ENCODE measurements around the gene SLC1A6. TPM values are rescaled to one million over a fixed set of nuclear protein-coding genes. Genes with fewer than 3 reads are reported as not detected.
"Not testable (repeated sequence)": the region's sequence is repeated elsewhere in the genome, so short reads cannot be mapped to it uniquely, and the experiment has no call there.

SLC1A6 gene
- total RNA-seq, 2 donors from 2014 or later = not detected

GRCh38 chr19:14978161-14978776 lies 1.4 kb downstream of the SLC1A6 start:
- Mint-ChIP-seq H3K27ac (no peak overlapping the region), H3K4me1 (ENCODE audit: low read depth in 2 of 2) (peaks cover 0 to 3% of the 10 kb centered on the region in 2 donors), H3K27me3 (peaks cover 23 to 29% of the 10 kb centered on the region in 2 donors), H3K4me3 (no peak overlapping the region), H3K36me3 (no peaks in the 10 kb centered on the region), H3K9me3 (no peaks in the 10 kb centered on the region)
- ATAC-seq (no peak), DNase-seq (ENCODE audit: low spot score) (no peak)

- H3K9me3 Mint-ChIP-seq = no peaks in the 10 kb centered on the region
- no peak overlapping the region for H3K27ac Mint-ChIP-seq
- peaks cover 26 to 34% of the 10 kb centered on the region in 2 donors for H3K27me3 Mint-ChIP-seq
- no peak for ATAC-seq
- no peak overlapping the region for H3K4me3 Mint-ChIP-seq
- H3K36me3 Mint-ChIP-seq = no peaks in the 10 kb centered on the region
- DNase-seq (ENCODE audit: low spot score) = no peak
- H3K4me1 Mint-ChIP-seq (ENCODE audit: low read depth in 2 of 2) = peaks cover 0 to 3% of the 10 kb centered on the region in 2 donors
These were observed 2.5 kb downstream of the SLC1A6 start for GRCh38 chr19:14977128-14977527.

GRCh38 chr19:14974488-14974887 lies 5.2 kb downstream of the SLC1A6 start:
- Mint-ChIP-seq H3K36me3 (no peaks in the 10 kb centered on the region), H3K27ac (no peak overlapping the region), H3K4me1 (ENCODE audit: low read depth in 2 of 2) (peaks cover 0 to 3% of the 10 kb centered on the region in 2 donors), H3K4me3 (no peak overlapping the region), H3K9me3 (no peaks in the 10 kb centered on the region), H3K27me3 (peaks cover 18 to 21% of the 10 kb centered on the region in 2 donors)
- ATAC-seq = no peak
- no peak for DNase-seq (ENCODE audit: low spot score)

GRCh38 chr19:14972676-14973075 lies 7.0 kb downstream of the SLC1A6 start:
- H3K36me3 Mint-ChIP-seq = no peaks in the 10 kb centered on the region
- H3K4me3 Mint-ChIP-seq = no peak overlapping the region
- DNase-seq (ENCODE audit: low spot score) (no peak), ATAC-seq (no peak)
- H3K27me3 Mint-ChIP-seq = peaks cover 7 to 20% of the 10 kb centered on the region in 2 donors
- H3K9me3 Mint-ChIP-seq = no peaks in the 10 kb centered on the region
- no peak overlapping the region for H3K27ac Mint-ChIP-seq
- no peaks in the 10 kb centered on the region for H3K4me1 Mint-ChIP-seq (ENCODE audit: low read depth in 2 of 2)

GRCh38 chr19:14971474-14971873 lies 8.2 kb downstream of the SLC1A6 start:
- Mint-ChIP-seq H3K27ac (no peak overlapping the region), H3K9me3 (no peaks in the 10 kb centered on the region), H3K4me3 (no peak overlapping the region), H3K4me1 (ENCODE audit: low read depth in 2 of 2) (no peaks in the 10 kb centered on the region), H3K27me3 (peaks cover 9 to 20% of the 10 kb centered on the region in 2 donors), H3K36me3 (no peaks in the 10 kb centered on the region)
- ATAC-seq (no peak), DNase-seq (ENCODE audit: low spot score) (no peak)

- H3K27me3 Mint-ChIP-seq = peaks cover 11 to 20% of the 10 kb centered on the region in 2 donors
- no peak for DNase-seq (ENCODE audit: low spot score)
- no peak overlapping the region for H3K4me3 Mint-ChIP-seq
- ATAC-seq = no peak
- no peaks in the 10 kb centered on the region for H3K36me3 Mint-ChIP-seq
- H3K27ac Mint-ChIP-seq = no peak overlapping the region
- no peaks in the 10 kb centered on the region for H3K4me1 Mint-ChIP-seq (ENCODE audit: low read depth in 2 of 2)
- no peaks in the 10 kb centered on the region for H3K9me3 Mint-ChIP-seq
These were observed 11.4 kb downstream of the SLC1A6 start for GRCh38 chr19:14968247-14968646.

GRCh38 chr19:14961956-14962685 lies 17.5 kb downstream of the SLC1A6 start:
- Mint-ChIP-seq H3K36me3 (no peaks in the 10 kb centered on the region), H3K4me3 (no peak overlapping the region), H3K27ac (no peak overlapping the region), H3K27me3 (peaks cover 4 to 9% of the 10 kb centered on the region in 2 donors), H3K9me3 (peaks cover 9% of the 10 kb centered on the region), H3K4me1 (ENCODE audit: low read depth in 2 of 2) (no peaks in the 10 kb centered on the region)
- ATAC-seq (no peak), DNase-seq (ENCODE audit: low spot score) (no peak)

GRCh38 chr19:14959263-14959662 lies 20.4 kb downstream of the SLC1A6 start:
- ATAC-seq (no peak), DNase-seq (ENCODE audit: low spot score) (no peak)
- Mint-ChIP-seq H3K4me3 (no peak overlapping the region), H3K27me3 (peaks cover 8 to 15% of the 10 kb centered on the region in 2 donors), H3K36me3 (no peaks in the 10 kb centered on the region), H3K4me1 (ENCODE audit: low read depth in 2 of 2) (no peaks in the 10 kb centered on the region), H3K27ac (no peak overlapping the region), H3K9me3 (peaks cover 12% of the 10 kb centered on the region)

- H3K9me3 Mint-ChIP-seq = peaks cover 12% of the 10 kb centered on the region
- H3K27ac Mint-ChIP-seq = no peak overlapping the region
- H3K36me3 Mint-ChIP-seq = no peaks in the 10 kb centered on the region
- H3K4me3 Mint-ChIP-seq = no peak overlapping the region
- ATAC-seq = no peak
- H3K4me1 Mint-ChIP-seq (ENCODE audit: low read depth in 2 of 2) = no peaks in the 10 kb centered on the region
- H3K27me3 Mint-ChIP-seq = peaks cover 8 to 13% of the 10 kb centered on the region in 2 donors
- no peak for DNase-seq (ENCODE audit: low spot score)
These were observed 22.2 kb downstream of the SLC1A6 start for GRCh38 chr19:14957464-14957863.

- H3K27ac Mint-ChIP-seq = no peak overlapping the region
- H3K4me1 Mint-ChIP-seq (ENCODE audit: low read depth in 2 of 2) = no peaks in the 10 kb centered on the region
- DNase-seq (ENCODE audit: low spot score) (no peak), ATAC-seq (no peak)
- no peak overlapping the region for H3K4me3 Mint-ChIP-seq
- peaks cover 8% of the 10 kb centered on the region for H3K9me3 Mint-ChIP-seq
- H3K27me3 Mint-ChIP-seq = peaks cover 8 to 10% of the 10 kb centered on the region in 2 donors
- H3K36me3 Mint-ChIP-seq = no peaks in the 10 kb centered on the region
These were observed 25.5 kb downstream of the SLC1A6 start for GRCh38 chr19:14954071-14954655.

- peaks cover 8 to 10% of the 10 kb centered on the region in 2 donors for H3K27me3 Mint-ChIP-seq
- H3K4me3 Mint-ChIP-seq = no peak overlapping the region
- no peak overlapping the region for H3K27ac Mint-ChIP-seq
- no peak for DNase-seq (ENCODE audit: low spot score)
- ATAC-seq = no peak
- peaks cover 7% of the 10 kb centered on the region for H3K9me3 Mint-ChIP-seq
- no peaks in the 10 kb centered on the region for H3K36me3 Mint-ChIP-seq
- H3K4me1 Mint-ChIP-seq (ENCODE audit: low read depth in 2 of 2) = no peaks in the 10 kb centered on the region
These were observed 26.9 kb downstream of the SLC1A6 start for GRCh38 chr19:14952767-14953166.

GRCh38 chr19:14950421-14950820 lies 29.2 kb downstream of the SLC1A6 start:
- H3K4me3 Mint-ChIP-seq = no peak overlapping the region
- DNase-seq (ENCODE audit: low spot score) = no peak
- H3K36me3 Mint-ChIP-seq = no peaks in the 10 kb centered on the region
- ATAC-seq = no peak
- H3K27me3 Mint-ChIP-seq = peaks cover 3 to 10% of the 10 kb centered on the region in 2 donors
- no peaks in the 10 kb centered on the region for H3K4me1 Mint-ChIP-seq (ENCODE audit: low read depth in 2 of 2)
- no peaks in the 10 kb centered on the region for H3K9me3 Mint-ChIP-seq
- no peak overlapping the region for H3K27ac Mint-ChIP-seq

- Mint-ChIP-seq H3K27ac (no peak overlapping the region), H3K9me3 (no peaks in the 10 kb centered on the region), H3K36me3 (no peaks in the 10 kb centered on the region), H3K4me3 (no peak overlapping the region), H3K27me3 (peaks cover 3 to 10% of the 10 kb centered on the region in 2 donors), H3K4me1 (ENCODE audit: low read depth in 2 of 2) (no peaks in the 10 kb centered on the region)
- DNase-seq (ENCODE audit: low spot score) = no peak
- ATAC-seq = no peak
These were observed 29.8 kb downstream of the SLC1A6 start for GRCh38 chr19:14949876-14950275.

GRCh38 chr19:14949413-14949812 lies 30.3 kb downstream of the SLC1A6 start:
- H3K27ac Mint-ChIP-seq; H3K36me3 Mint-ChIP-seq; DNase-seq (ENCODE audit: low spot score); H3K9me3 Mint-ChIP-seq; ATAC-seq; H3K4me1 Mint-ChIP-seq (ENCODE audit: low read depth in 2 of 2); H3K4me3 Mint-ChIP-seq; H3K27me3 Mint-ChIP-seq: not testable (repeated sequence)

All from natural killer cell treated with Interleukin-12 subunit alpha and Interleukin-12 subunit beta and Interleukin-15 and Interleukin-18, amount 100 ng/mL, for 72 hours (primary cell).